Natural killer cell (primary cell): ENCODE data around the gene INTS3. TPM values are rescaled to one million over a fixed set of nuclear protein-coding genes. Genes with fewer than 3 reads are reported as not detected.

Experiments
- ATAC-seq, 3 donors: fragments of 150-1000 bp in 2 of 3; fragments of 200-7000 bp in 1 of 3; cut with Tn5 transposase; 1 replicate in 1 of 3; 2 replicates in 2 of 3; pipeline ENCODE4 v1.10.0; 2021; ENCODE audit warnings: mild to moderate bottlenecking in 2 of 3, moderate library complexity in 2 of 3
- DNase-seq, 2 donors: peaks; one replicate each; pipeline versions ENCODE4 v3.0.0 to v3.0.0-alpha.2; 2013 to 2021; ENCODE audit warnings: mixed read lengths in 1 of 2
- H3K27ac ChIP-seq: one replicate; pipeline ENCODE4 v1.5.1; 2013; ENCODE audit warnings: mild to moderate bottlenecking, low read length
- H3K27me3 ChIP-seq: one replicate; pipeline ENCODE4 v1.6.1; 2013; ENCODE audit warnings: low read length; ENCODE audit not compliant: control insufficient read depth, insufficient read depth
- H3K36me3 ChIP-seq: one replicate; pipeline ENCODE4 v1.6.1; 2013; ENCODE audit warnings: low read length; ENCODE audit not compliant: control insufficient read depth, insufficient read depth
- H3K4me1 ChIP-seq: one replicate; pipeline ENCODE4 v1.6.1; 2013; ENCODE audit warnings: low read length; ENCODE audit not compliant: control insufficient read depth, insufficient read depth
- H3K4me3 ChIP-seq: one replicate; pipeline ENCODE4 v1.5.1; 2013; ENCODE audit warnings: low read length
- H3K9me3 ChIP-seq: one replicate; pipeline ENCODE4 v1.6.1; 2013; ENCODE audit warnings: low read length; ENCODE audit not compliant: control insufficient read depth, insufficient read depth
- H3K27ac Mint-ChIP-seq, 2 donors: one replicate each; pipeline ENCODE4 v1.8.0; 2022; ENCODE audit warnings: mild to moderate bottlenecking in 2 of 2, mixed read lengths in 2 of 2, moderate library complexity in 1 of 2
- H3K27me3 Mint-ChIP-seq, 2 donors: one replicate each; pipeline ENCODE4 v1.8.0; 2022; ENCODE audit warnings: low read depth in 2 of 2, mixed read lengths in 2 of 2
- H3K36me3 Mint-ChIP-seq: one replicate; pipeline ENCODE4 v1.8.0; 2022; ENCODE audit warnings: mixed read lengths
- H3K4me1 Mint-ChIP-seq, 2 donors: one replicate each; pipeline ENCODE4 v1.8.0; 2022; ENCODE audit warnings: mixed read lengths in 2 of 2
- H3K4me3 Mint-ChIP-seq: one replicate; pipeline ENCODE4 v1.8.0; 2022; ENCODE audit warnings: mild to moderate bottlenecking, moderate library complexity, mixed read lengths
- H3K9me3 Mint-ChIP-seq, 2 donors: one replicate each; pipeline ENCODE4 v1.8.0; 2022; ENCODE audit warnings: mixed read lengths in 2 of 2
- CTCF ChIP-seq: fragments of 200-600 bp; IDR thresholded peaks from one replicate; pipeline ENCODE4 v1.8.0; 2022; ENCODE audit warnings: antibody characterized with exemption
- WGBS: methylation state at CpG from one replicate; pipeline ENCODE4 v1.1.7; 2013; ENCODE audit warnings: missing lambda C conversion rate; ENCODE audit not compliant: insufficient coverage; 5-methylcytosine and 5-hydroxymethylcytosine counted together
- intact Hi-C: fragments of 100-400 bp; cut with micrococcal nuclease; formaldehyde crosslinking; loops from one replicate; pipeline ENCODE4 v1.14.2; 2022
- total RNA-seq, 4 donors: library from RNA; stranded (reverse); fragments of 120-200 nt in 1 of 4; gene quantifications; one replicate each; pipeline versions ENCODE4 v1.2.3 to v1.2.4, GENCODE V29; 2013 to 2022

Gene INTS3
- total RNA-seq, 3 donors from 2014 or later (not counting 1 experiment from before 2014, with no cell fraction given), result 44.3 to 55.3 (median 44.5) TPM

GRCh38 chr1:153688736-153689328 is 39.0 kb upstream of the INTS3 start:
- no peak for ATAC-seq
- H3K27me3 ChIP-seq, result no peaks in the 10 kb centered on the region
- Mint-ChIP-seq H3K27ac (peak overlapping the region in 1 of 2 donors; percentile 6), H3K9me3 (no peaks in the 10 kb centered on the region), H3K4me1 (peaks cover 0 to 9% of the 10 kb centered on the region in 2 donors), H3K36me3 (no peaks in the 10 kb centered on the region), H3K4me3 (no peak overlapping the region), H3K27me3 (peaks cover 4 to 10% of the 10 kb centered on the region in 2 donors)
- no peak for TF ChIP-seq CTCF
- 81% methylated on average over 18 of the region's 18 CpGs for WGBS
- H3K9me3 ChIP-seq, result no peaks in the 10 kb centered on the region
- H3K36me3 ChIP-seq, result no peaks in the 10 kb centered on the region
- H3K4me3 ChIP-seq, result no peak overlapping the region
- intact Hi-C loops, result no loop called here
- H3K4me1 ChIP-seq, result no peaks in the 10 kb centered on the region
- DNase-seq, result no peak
- no peak overlapping the region for H3K27ac ChIP-seq

GRCh38 chr1:153693466-153693865 is 34.4 kb upstream of the INTS3 start:
- Mint-ChIP-seq H3K4me3 (no peak overlapping the region), H3K9me3 (no peaks in the 10 kb centered on the region), H3K4me1 (peaks cover 0 to 10% of the 10 kb centered on the region in 2 donors), H3K27me3 (no peaks in the 10 kb centered on the region), H3K27ac (no peak overlapping the region), H3K36me3 (no peaks in the 10 kb centered on the region)
- Histone ChIP-seq H3K27ac (no peak overlapping the region), H3K36me3 (no peaks in the 10 kb centered on the region), H3K4me3 (no peak overlapping the region), H3K4me1 (peaks cover 8% of the 10 kb centered on the region), H3K9me3 (no peaks in the 10 kb centered on the region), H3K27me3 (peaks cover 5% of the 10 kb centered on the region)
- TF ChIP-seq CTCF, result no peak
- intact Hi-C loops, result no loop called here
- ATAC-seq (no peak), DNase-seq (no peak)
- WGBS, result 83% methylated on average over 4 of the region's 4 CpGs

GRCh38 chr1:153696741-153697140 is 31.1 kb upstream of the INTS3 start:
- H3K27me3 ChIP-seq, result peaks cover 5% of the 10 kb centered on the region
- DNase-seq (no peak), ATAC-seq (no peak)
- H3K4me1 Mint-ChIP-seq, result peaks cover 0 to 7% of the 10 kb centered on the region in 2 donors
- no peak for TF ChIP-seq CTCF
- no peaks in the 10 kb centered on the region for H3K36me3 Mint-ChIP-seq
- H3K36me3 ChIP-seq, result no peaks in the 10 kb centered on the region
- peaks cover 8% of the 10 kb centered on the region for H3K4me1 ChIP-seq
- H3K9me3 ChIP-seq, result no peaks in the 10 kb centered on the region
- WGBS, result 89% methylated on average over 4 of the region's 8 CpGs
- no peaks in the 10 kb centered on the region for H3K27me3 Mint-ChIP-seq
- no peak overlapping the region for H3K4me3 Mint-ChIP-seq
- H3K27ac ChIP-seq, result no peak overlapping the region
- intact Hi-C loops, result no loop called here
- no peaks in the 10 kb centered on the region for H3K9me3 Mint-ChIP-seq
- H3K4me3 ChIP-seq, result no peak overlapping the region
- H3K27ac Mint-ChIP-seq, result no peak overlapping the region
